ENCODE results near the gene FAM13B. TPM values are rescaled to one million over a fixed set of nuclear protein-coding genes. Genes with fewer than 3 reads are reported as not detected.

The FAM13B gene
- total RNA-seq, 1 experiment from 2014 or later = 13.6 TPM

DNA sequence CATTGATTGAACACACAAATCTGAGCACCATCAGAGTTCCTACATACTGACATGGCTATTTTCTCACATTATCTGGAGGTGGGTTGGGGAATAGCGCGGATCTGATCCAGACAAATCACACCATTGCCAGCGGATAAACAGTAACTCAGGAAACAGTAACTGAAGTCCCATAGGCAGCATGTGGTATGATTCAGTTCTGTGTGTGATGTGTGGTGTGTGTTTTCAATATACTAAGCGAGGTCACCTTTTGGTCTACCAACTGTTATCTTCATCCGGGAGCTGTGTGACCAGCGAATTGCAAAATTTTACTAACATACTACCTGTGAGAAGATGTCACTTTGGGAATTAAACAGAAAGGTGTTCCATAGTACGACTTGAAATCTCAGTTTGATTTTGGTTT lies 93.5 kb downstream of the FAM13B start:
- no peak overlapping the region for H3K4me3 ChIP-seq (replicated peaks in 1 of 2; ENCODE audit: low read depth in 1 of 2, low read length in 2 of 2)
- ChIA-PET POLR2A (no interaction called here), CTCF (no interaction called here), RAD21 (ENCODE audit: low non-redundant PET in 1 of 2, low total read pairs in 2 of 2, uncharacterized antibody in 2 of 2, unreplicated experiment in 2 of 2) (no interaction called here)
- no peaks in the 10 kb centered on the region for H3K27me3 ChIP-seq (ENCODE audit: insufficient read depth, low read length)
- no peaks in the 10 kb centered on the region for H3K9me2 ChIP-seq (ENCODE audit: insufficient read depth)
- no peak overlapping the region for H3K27ac ChIP-seq (ENCODE audit: low read depth, low read length)
- H3K36me3 ChIP-seq (ENCODE audit: control insufficient read depth in 1 of 2, insufficient read depth in 2 of 2, low read length in 2 of 2) = peaks cover 37 to 49% of the 10 kb centered on the region in 2 experiments
- intact Hi-C loops (cut with micrococcal nuclease) = no loop called here
- DNase-seq (ENCODE audit: low read depth, low spot score) = no peak
- no TSS peak for BruUV-seq (replicated peaks)
- ATAC-seq = no peak
- H3K4me1 ChIP-seq (ENCODE audit: control insufficient read depth in 1 of 2, insufficient read depth in 2 of 2, low read length in 2 of 2) = no peaks in the 10 kb centered on the region
- no peaks in the 10 kb centered on the region for H3K9me3 ChIP-seq (ENCODE audit: control insufficient read depth in 1 of 2, insufficient read depth in 1 of 2, low read depth in 1 of 2, low read length in 2 of 2)
- TF ChIP-seq, protein P1, sequence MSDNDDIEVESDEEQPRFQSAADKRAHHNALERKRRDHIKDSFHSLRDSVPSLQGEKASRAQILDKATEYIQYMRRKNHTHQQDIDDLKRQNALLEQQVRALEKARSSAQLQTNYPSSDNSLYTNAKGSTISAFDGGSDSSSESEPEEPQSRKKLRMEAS (IDR thresholded peaks at IDR 0.05) = no peak
- TF ChIP-seq POLR2A (IDR thresholded peaks at IDR 0.05; ENCODE audit: borderline replicate concordance, extremely low read depth, insufficient read depth, insufficient read length) (no peak), EGR1 (IDR thresholded peaks at IDR 0.05; ENCODE audit: low read depth) (no peak), FOSL1 (IDR thresholded peaks at IDR 0.05; ENCODE audit: low read depth) (no peak), ZNF274 (IDR thresholded peaks at IDR 0.05; ENCODE audit: low read depth, low read length) (no peak), EZH2 (IDR thresholded peaks at IDR 0.05) (no peak), YY1 (IDR thresholded peaks at IDR 0.05; ENCODE audit: extremely low read depth, insufficient replicate concordance, low read depth, low read length) (no peak), ZFX (IDR thresholded peaks at IDR 0.05) (no peak), POLR2AphosphoS5 (IDR thresholded peaks at IDR 0.05; ENCODE audit: low read depth, low read length) (no peak), TCF7L2 (IDR thresholded peaks at IDR 0.05; ENCODE audit: borderline replicate concordance, extremely low read depth, insufficient read depth, insufficient read length) (no peak), SRF (IDR thresholded peaks at IDR 0.05; ENCODE audit: low read depth) (no peak), JUND (IDR thresholded peaks at IDR 0.05) (no peak), EZH2phosphoT487 (IDR thresholded peaks at IDR 0.05; ENCODE audit: borderline replicate concordance) (no peak)
- TF ChIP-seq, protein P2, sequence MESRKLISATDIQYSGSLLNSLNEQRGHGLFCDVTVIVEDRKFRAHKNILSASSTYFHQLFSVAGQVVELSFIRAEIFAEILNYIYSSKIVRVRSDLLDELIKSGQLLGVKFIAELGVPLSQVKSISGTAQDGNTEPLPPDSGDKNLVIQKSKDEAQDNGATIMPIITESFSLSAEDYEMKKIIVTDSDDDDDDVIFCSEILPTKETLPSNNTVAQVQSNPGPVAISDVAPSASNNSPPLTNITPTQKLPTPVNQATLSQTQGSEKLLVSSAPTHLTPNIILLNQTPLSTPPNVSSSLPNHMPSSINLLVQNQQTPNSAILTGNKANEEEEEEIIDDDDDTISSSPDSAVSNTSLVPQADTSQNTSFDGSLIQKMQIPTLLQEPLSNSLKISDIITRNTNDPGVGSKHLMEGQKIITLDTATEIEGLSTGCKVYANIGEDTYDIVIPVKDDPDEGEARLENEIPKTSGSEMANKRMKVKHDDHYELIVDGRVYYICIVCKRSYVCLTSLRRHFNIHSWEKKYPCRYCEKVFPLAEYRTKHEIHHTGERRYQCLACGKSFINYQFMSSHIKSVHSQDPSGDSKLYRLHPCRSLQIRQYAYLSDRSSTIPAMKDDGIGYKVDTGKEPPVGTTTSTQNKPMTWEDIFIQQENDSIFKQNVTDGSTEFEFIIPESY (IDR thresholded peaks at IDR 0.05; ENCODE audit: extremely low read depth, insufficient replicate concordance, low read length) = no peak
- TF ChIP-seq, protein P3, sequence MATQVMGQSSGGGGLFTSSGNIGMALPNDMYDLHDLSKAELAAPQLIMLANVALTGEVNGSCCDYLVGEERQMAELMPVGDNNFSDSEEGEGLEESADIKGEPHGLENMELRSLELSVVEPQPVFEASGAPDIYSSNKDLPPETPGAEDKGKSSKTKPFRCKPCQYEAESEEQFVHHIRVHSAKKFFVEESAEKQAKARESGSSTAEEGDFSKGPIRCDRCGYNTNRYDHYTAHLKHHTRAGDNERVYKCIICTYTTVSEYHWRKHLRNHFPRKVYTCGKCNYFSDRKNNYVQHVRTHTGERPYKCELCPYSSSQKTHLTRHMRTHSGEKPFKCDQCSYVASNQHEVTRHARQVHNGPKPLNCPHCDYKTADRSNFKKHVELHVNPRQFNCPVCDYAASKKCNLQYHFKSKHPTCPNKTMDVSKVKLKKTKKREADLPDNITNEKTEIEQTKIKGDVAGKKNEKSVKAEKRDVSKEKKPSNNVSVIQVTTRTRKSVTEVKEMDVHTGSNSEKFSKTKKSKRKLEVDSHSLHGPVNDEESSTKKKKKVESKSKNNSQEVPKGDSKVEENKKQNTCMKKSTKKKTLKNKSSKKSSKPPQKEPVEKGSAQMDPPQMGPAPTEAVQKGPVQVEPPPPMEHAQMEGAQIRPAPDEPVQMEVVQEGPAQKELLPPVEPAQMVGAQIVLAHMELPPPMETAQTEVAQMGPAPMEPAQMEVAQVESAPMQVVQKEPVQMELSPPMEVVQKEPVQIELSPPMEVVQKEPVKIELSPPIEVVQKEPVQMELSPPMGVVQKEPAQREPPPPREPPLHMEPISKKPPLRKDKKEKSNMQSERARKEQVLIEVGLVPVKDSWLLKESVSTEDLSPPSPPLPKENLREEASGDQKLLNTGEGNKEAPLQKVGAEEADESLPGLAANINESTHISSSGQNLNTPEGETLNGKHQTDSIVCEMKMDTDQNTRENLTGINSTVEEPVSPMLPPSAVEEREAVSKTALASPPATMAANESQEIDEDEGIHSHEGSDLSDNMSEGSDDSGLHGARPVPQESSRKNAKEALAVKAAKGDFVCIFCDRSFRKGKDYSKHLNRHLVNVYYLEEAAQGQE (IDR thresholded peaks at IDR 0.05; ENCODE audit: low read depth) = no peak
- TF ChIP-seq, protein P4, sequence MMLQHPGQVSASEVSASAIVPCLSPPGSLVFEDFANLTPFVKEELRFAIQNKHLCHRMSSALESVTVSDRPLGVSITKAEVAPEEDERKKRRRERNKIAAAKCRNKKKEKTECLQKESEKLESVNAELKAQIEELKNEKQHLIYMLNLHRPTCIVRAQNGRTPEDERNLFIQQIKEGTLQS (IDR thresholded peaks at IDR 0.05) = no peak
- no peaks in the 10 kb centered on the region for H4K20me1 ChIP-seq (ENCODE audit: insufficient read depth)
- H3K9ac ChIP-seq (ENCODE audit: low read length) = no peak overlapping the region
- H3K79me2 ChIP-seq (ENCODE audit: insufficient read depth, low read length) = no peaks in the 10 kb centered on the region
- H3K4me2 ChIP-seq (ENCODE audit: low read length) = no peak overlapping the region
- H2AFZ ChIP-seq (ENCODE audit: low read depth, low read length, poor library complexity, severe bottlenecking) = no peak overlapping the region
